ENCODE data around the gene ZNF605.

Gene ZNF605

DNA sequence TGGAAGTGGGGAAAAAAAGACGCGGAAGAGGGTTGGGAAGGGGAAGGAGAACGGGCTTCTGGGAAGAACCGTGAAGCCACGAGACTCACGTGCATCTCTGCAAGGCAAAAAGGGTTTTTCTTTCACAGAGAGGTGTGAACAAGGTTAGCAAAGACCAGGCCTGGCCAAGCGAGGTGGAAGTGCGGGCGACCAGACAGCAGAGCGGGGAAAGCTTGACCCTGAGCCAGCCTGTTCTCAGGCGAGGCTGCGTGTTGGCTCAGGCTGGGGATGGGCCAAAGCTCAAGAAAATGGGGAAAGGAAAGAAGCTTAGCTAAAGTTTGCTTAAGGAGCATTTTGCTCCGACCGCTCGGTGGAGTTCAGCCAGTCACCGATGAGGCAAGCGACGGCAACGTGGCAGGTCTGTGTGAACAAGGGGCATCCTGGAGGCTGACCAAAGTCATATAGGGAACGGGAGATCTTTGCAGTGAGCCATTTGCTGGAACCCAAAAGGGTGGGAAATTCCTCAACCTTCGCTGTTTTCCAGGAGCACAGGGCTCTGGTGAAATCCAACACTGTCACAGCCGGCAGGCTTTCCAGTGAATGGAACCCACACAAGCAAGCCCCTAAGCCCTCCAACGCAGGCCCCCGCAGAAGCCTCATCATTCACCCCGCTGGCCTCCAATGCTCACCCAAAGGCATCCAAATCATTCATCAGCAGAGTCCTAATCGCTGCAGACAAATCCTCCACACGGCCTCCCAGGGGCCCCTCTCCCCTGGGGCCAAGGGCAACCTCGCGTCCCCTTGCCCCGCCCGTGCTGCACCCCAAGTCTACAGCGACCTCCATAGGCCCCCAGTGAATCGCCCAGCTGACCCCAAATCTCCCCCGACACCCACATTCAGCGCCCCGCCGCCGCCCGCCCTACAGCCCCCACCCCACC, 754 bp downstream of the ZNF605 start:
- Histone ChIP-seq H3K36me3 (ENCODE audit: control insufficient read depth, insufficient read depth, low read length) (no peaks in the 10 kb centered on the region), H3K27me3 (ENCODE audit: control insufficient read depth, insufficient read depth, low read length) (no peaks in the 10 kb centered on the region), H3K4me3 (ENCODE audit: low read length) (peak overlapping the region; percentile 82), H3K9ac (ENCODE audit: low read length) (peak overlapping the region; percentile 74), H3K4me1 (ENCODE audit: control insufficient read depth, insufficient read depth, low read length) (peaks cover 13% of the 10 kb centered on the region), H3K9me3 (ENCODE audit: control insufficient read depth, low read length) (peaks cover 16% of the 10 kb centered on the region)

GRCh38 chr12:132954471-132955048, 1.5 kb downstream of the ZNF605 start:
- Histone ChIP-seq H3K4me3 (ENCODE audit: low read length) (no peak overlapping the region), H3K4me1 (ENCODE audit: control insufficient read depth, insufficient read depth, low read length) (peaks cover 13% of the 10 kb centered on the region), H3K9ac (ENCODE audit: low read length) (peak overlapping the region; percentile 74), H3K27me3 (ENCODE audit: control insufficient read depth, insufficient read depth, low read length) (no peaks in the 10 kb centered on the region), H3K9me3 (ENCODE audit: control insufficient read depth, low read length) (peaks cover 24% of the 10 kb centered on the region), H3K36me3 (ENCODE audit: control insufficient read depth, insufficient read depth, low read length) (no peaks in the 10 kb centered on the region)

- Histone ChIP-seq H3K4me3 (ENCODE audit: low read length) (no peak overlapping the region), H3K27me3 (ENCODE audit: control insufficient read depth, insufficient read depth, low read length) (no peaks in the 10 kb centered on the region), H3K36me3 (ENCODE audit: control insufficient read depth, insufficient read depth, low read length) (no peaks in the 10 kb centered on the region), H3K9me3 (ENCODE audit: control insufficient read depth, low read length) (peaks cover 30% of the 10 kb centered on the region), H3K4me1 (ENCODE audit: control insufficient read depth, insufficient read depth, low read length) (peaks cover 13% of the 10 kb centered on the region), H3K9ac (ENCODE audit: low read length) (no peak overlapping the region)
Observed at GRCh38 chr12:132953771-132954170, 2.3 kb downstream of the ZNF605 start.

DNA sequence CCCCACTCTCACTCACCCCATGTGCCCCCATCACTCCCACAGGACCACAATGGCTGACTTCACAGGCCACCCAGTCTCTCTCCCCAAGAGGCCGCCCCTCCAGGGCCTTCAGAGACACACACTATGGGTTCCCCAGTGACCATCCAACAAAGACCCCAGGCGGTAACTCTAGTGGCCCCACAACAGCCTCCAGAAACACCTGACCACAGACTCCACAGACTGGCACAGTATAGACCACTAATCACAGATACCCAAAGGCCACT, 3.0 kb downstream of the ZNF605 start:
- Histone ChIP-seq H3K4me1 (ENCODE audit: control insufficient read depth, insufficient read depth, low read length) (peaks cover 13% of the 10 kb centered on the region), H3K4me3 (ENCODE audit: low read length) (no peak overlapping the region), H3K27me3 (ENCODE audit: control insufficient read depth, insufficient read depth, low read length) (no peaks in the 10 kb centered on the region), H3K36me3 (ENCODE audit: control insufficient read depth, insufficient read depth, low read length) (no peaks in the 10 kb centered on the region), H3K9me3 (ENCODE audit: control insufficient read depth, low read length) (peaks cover 35% of the 10 kb centered on the region), H3K9ac (ENCODE audit: low read length) (no peak overlapping the region)

- Histone ChIP-seq H3K36me3 (ENCODE audit: control insufficient read depth, insufficient read depth, low read length) (no peaks in the 10 kb centered on the region), H3K27me3 (ENCODE audit: control insufficient read depth, insufficient read depth, low read length) (no peaks in the 10 kb centered on the region), H3K4me3 (ENCODE audit: low read length) (no peak overlapping the region), H3K9ac (ENCODE audit: low read length) (no peak overlapping the region), H3K9me3 (ENCODE audit: control insufficient read depth, low read length) (peaks cover 35% of the 10 kb centered on the region), H3K4me1 (ENCODE audit: control insufficient read depth, insufficient read depth, low read length) (peaks cover 13% of the 10 kb centered on the region)
Observed at GRCh38 chr12:132952371-132953162, 3.5 kb downstream of the ZNF605 start.

- Histone ChIP-seq H3K9me3 (ENCODE audit: control insufficient read depth, low read length) (peaks cover 35% of the 10 kb centered on the region), H3K4me1 (ENCODE audit: control insufficient read depth, insufficient read depth, low read length) (peaks cover 13% of the 10 kb centered on the region), H3K4me3 (ENCODE audit: low read length) (no peak overlapping the region), H3K27me3 (ENCODE audit: control insufficient read depth, insufficient read depth, low read length) (no peaks in the 10 kb centered on the region), H3K9ac (ENCODE audit: low read length) (no peak overlapping the region), H3K36me3 (ENCODE audit: control insufficient read depth, insufficient read depth, low read length) (no peaks in the 10 kb centered on the region)
Observed at GRCh38 chr12:132951649-132952048, 4.5 kb downstream of the ZNF605 start.

- H3K4me1 ChIP-seq (ENCODE audit: control insufficient read depth, insufficient read depth, low read length), result peaks cover 13% of the 10 kb centered on the region
- H3K36me3 ChIP-seq (ENCODE audit: control insufficient read depth, insufficient read depth, low read length), result no peaks in the 10 kb centered on the region
- no peak overlapping the region for H3K9ac ChIP-seq (ENCODE audit: low read length)
- H3K27me3 ChIP-seq (ENCODE audit: control insufficient read depth, insufficient read depth, low read length), result no peaks in the 10 kb centered on the region
- peaks cover 35% of the 10 kb centered on the region for H3K9me3 ChIP-seq (ENCODE audit: control insufficient read depth, low read length)
- no peak overlapping the region for H3K4me3 ChIP-seq (ENCODE audit: low read length)
Observed at GRCh38 chr12:132950844-132951535, 5.1 kb downstream of the ZNF605 start.

DNA sequence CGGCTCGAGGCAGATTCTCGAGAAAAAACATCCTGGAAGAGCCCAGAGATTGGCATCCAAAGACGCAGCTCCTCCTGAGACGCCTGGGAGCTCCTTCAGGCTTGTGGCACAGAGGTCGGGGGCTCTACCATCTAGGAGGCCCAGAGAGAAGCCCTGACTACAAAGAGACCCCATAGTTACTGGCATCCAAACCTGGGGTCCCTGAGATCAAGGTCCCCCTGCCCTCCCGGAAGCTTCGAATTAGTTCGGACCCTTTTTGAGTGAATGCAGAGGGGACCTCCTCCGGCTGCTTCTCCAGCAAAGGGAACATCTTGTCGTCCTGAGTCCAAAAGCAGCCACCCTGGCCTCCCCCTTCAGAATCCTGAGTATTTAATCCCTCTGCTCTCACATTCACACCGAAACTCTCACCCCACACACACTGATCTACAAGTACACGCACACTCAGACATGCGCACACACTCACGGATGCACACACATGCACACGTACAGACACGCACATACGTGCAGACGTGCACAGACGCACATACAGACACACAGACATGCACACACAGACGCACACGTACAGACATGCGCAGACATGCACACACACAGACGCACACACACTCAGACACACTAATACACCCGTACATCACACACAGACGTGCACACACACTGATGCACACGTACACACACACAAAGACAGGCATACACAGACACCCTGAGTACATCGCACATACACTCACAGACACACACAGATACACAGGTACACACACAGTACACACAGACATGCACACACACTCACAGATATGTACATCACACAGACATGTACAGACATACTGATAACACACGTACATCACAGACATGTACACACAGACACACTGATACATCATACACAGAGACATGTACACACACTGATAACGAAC, 5.9 kb downstream of the ZNF605 start:
- peaks cover 35% of the 10 kb centered on the region for H3K9me3 ChIP-seq (ENCODE audit: control insufficient read depth, low read length)
- H3K4me3 ChIP-seq (ENCODE audit: low read length), result no peak overlapping the region
- no peaks in the 10 kb centered on the region for H3K27me3 ChIP-seq (ENCODE audit: control insufficient read depth, insufficient read depth, low read length)
- H3K4me1 ChIP-seq (ENCODE audit: control insufficient read depth, insufficient read depth, low read length), result peaks cover 8% of the 10 kb centered on the region
- no peaks in the 10 kb centered on the region for H3K36me3 ChIP-seq (ENCODE audit: control insufficient read depth, insufficient read depth, low read length)
- no peak overlapping the region for H3K9ac ChIP-seq (ENCODE audit: low read length)

DNA sequence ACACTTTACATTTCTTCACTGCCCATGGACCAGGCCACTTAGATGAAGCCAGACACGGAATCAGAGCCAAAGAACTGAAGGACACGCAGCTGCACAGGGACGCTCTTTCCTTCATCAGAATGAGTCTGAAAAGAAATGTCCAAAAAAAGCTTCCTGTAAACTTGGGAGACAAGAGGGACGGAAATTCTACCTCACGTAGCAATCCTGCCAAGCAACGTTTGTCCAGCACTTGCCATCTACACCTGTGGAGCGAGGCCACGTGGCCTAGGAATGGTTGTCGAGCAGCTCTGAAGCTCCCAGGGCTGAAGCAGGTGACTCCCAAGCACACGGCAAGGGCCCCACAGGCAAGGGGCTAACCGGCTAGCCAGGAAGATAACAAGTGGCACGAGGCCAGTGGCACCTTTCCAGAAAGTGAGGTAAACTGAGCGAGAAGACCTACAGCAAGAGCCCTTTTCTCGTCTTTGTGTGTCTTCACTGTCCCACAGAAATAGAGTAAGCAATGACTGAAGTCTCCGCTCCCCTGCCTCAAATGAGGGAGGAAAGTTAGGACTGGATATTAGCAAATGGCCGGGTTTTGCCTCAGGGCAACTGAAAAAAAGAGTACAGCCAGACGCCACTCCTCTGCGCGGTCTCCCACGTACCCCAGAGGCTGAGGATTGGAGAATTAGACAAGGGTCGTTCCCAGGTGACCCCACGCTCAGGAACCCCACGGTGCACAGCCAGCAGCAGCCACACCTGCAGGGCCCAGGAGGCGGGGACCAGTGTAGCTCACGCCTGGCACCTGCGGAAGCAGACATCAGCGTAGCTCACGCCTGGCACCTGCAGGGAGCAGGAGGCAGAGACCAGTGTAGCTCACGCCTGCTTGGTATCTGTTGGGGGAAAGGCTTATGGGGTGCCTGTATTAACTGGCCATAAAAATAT, 7.7 kb downstream of the ZNF605 start:
- Histone ChIP-seq H3K27me3 (ENCODE audit: control insufficient read depth, insufficient read depth, low read length) (no peaks in the 10 kb centered on the region), H3K9ac (ENCODE audit: low read length) (no peak overlapping the region), H3K4me3 (ENCODE audit: low read length) (no peak overlapping the region), H3K36me3 (ENCODE audit: control insufficient read depth, insufficient read depth, low read length) (peaks cover 4% of the 10 kb centered on the region), H3K9me3 (ENCODE audit: control insufficient read depth, low read length) (peaks cover 41% of the 10 kb centered on the region), H3K4me1 (ENCODE audit: control insufficient read depth, insufficient read depth, low read length) (no peaks in the 10 kb centered on the region)

- Histone ChIP-seq H3K4me3 (ENCODE audit: low read length) (no peak overlapping the region), H3K27me3 (ENCODE audit: control insufficient read depth, insufficient read depth, low read length) (no peaks in the 10 kb centered on the region), H3K4me1 (ENCODE audit: control insufficient read depth, insufficient read depth, low read length) (no peaks in the 10 kb centered on the region), H3K9me3 (ENCODE audit: control insufficient read depth, low read length) (peaks cover 39% of the 10 kb centered on the region), H3K36me3 (ENCODE audit: control insufficient read depth, insufficient read depth, low read length) (peaks cover 16% of the 10 kb centered on the region), H3K9ac (ENCODE audit: low read length) (no peak overlapping the region)
Observed at GRCh38 chr12:132946246-132946820, 9.8 kb downstream of the ZNF605 start.
